Type B pancreatic cell (in vitro differentiated cells): Measurements from ENCODE around the gene SLC35E2B. TPM values are rescaled to one million over a fixed set of nuclear protein-coding genes. Genes with fewer than 3 reads are reported as not detected.
"Not testable (repeated sequence)": the region's sequence is repeated elsewhere in the genome, so short reads cannot be mapped to it uniquely, and the experiment has no call there.

Experiments
- DNase-seq: peaks from one replicate; pipeline ENCODE4 v3.0.0; 2021; ENCODE audit warnings: mixed read lengths; ENCODE audit not compliant: unreplicated experiment; ENCODE audit errors: extremely low spot score
- H3K27ac Mint-ChIP-seq: 2 replicates; pipeline ENCODE4 v1.8.0; 2021; ENCODE audit warnings: mild to moderate bottlenecking, mixed read lengths
- H3K27me3 Mint-ChIP-seq: 2 replicates; pipeline ENCODE4 v1.8.0; 2021; ENCODE audit warnings: mixed read lengths
- H3K36me3 Mint-ChIP-seq: 2 replicates; pipeline ENCODE4 v1.8.0; 2021; ENCODE audit warnings: mixed read lengths
- H3K4me1 Mint-ChIP-seq: one replicate; pipeline ENCODE4 v1.8.0; 2021; ENCODE audit warnings: mixed read lengths; ENCODE audit not compliant: unreplicated experiment
- H3K4me3 Mint-ChIP-seq: 2 replicates; pipeline ENCODE4 v1.8.0; 2021; ENCODE audit warnings: mild to moderate bottlenecking, mixed read lengths
- H3K9me3 Mint-ChIP-seq: 2 replicates; pipeline ENCODE4 v1.8.0; 2021; ENCODE audit warnings: mixed read lengths
- long read RNA-seq: library from polyadenylated mRNA; unstranded; transcript quantifications from one replicate; pipeline ENCODE4 v2.0.0, GENCODE V29; 2020
- total RNA-seq: library from RNA; stranded (reverse); gene quantifications from 2 replicates; pipeline ENCODE4 v1.2.1, GENCODE V29; 2021; ENCODE audit warnings: low replicate concordance
- TF ChIP-seq, protein P1 (sequence below): fragments of 200-600 bp; sonication (generic); conservative IDR thresholded peaks from 2 replicates; pipeline ENCODE4 v1.5.0; 2021; ENCODE audit warnings: antibody characterized with exemption, mild to moderate bottlenecking

The SLC35E2B gene
- total RNA-seq = 88.8 and 116 TPM in 2 replicates
- long read RNA-seq, full-length matches to known transcripts = 4 of 34 reads
- long read RNA-seq, partial matches to known transcripts = 1 of 34 reads
- long read RNA-seq, other reads (novel, unspliced or antisense) = 29 of 34 reads

DNA sequence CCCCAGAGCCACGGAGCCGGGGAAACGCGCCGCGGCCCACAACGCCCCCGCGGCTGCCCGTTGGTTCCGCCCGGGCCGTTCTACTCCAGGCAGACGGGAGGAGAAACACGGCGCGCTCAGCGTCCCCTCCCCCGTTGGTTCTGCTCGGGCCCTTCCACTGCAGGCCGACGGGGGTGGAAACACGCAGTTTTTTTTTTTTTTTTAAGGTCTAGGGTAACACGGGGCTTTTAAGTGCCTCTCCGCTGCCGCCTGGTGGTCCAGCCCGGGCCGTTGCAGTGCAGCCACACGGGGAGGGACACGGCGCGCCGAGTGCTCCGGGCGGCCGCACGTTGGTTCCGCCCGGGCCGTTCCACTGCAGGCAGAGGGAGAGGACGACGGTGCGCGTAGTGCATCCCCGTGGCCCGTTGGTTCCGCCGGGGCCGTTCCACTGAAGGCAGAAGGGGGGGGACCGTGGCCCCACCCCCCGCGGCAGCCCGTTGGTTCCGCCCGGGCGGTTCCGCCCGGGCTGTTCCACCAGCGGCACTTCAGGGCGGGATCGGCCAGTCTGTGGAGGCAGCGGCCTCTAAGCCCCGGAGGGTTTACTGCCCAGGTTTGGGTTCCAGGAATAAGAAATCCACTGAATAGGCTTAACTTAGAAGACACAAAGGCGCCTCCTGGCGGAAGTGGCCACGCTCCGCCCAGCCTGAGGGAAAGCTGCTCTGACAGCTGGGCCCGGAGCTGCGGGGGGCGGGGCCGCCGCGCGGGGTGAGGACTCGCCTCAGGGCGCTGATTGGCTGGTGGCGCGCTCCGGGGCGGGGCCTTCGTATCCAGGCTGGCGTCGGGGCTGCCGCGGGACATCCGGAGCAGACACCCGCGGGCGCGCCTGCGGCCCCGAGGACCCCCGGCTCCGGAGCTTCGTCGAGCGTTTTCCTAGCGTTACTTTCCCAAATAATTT is at the start of gene SLC35E2B:
TSS of gene SLC35E2B (minus strand) at position 82 of the 934 bp plus-strand sequence. CDS start 16,096 bp downstream, outside the sequence.
- H3K4me1 Mint-ChIP-seq, H3K9me3 Mint-ChIP-seq, H3K27me3 Mint-ChIP-seq, H3K27ac Mint-ChIP-seq, H3K36me3 Mint-ChIP-seq: not testable (repeated sequence)
- peak; percentile 94 for DNase-seq
- H3K4me3 Mint-ChIP-seq = peak within 1 kb of the TSS; percentile 75

GRCh38 chr1:1741013-1741412 is 48.4 kb upstream of the SLC35E2B start:
- H3K4me1 Mint-ChIP-seq, H3K9me3 Mint-ChIP-seq, H3K36me3 Mint-ChIP-seq, DNase-seq, H3K4me3 Mint-ChIP-seq, H3K27ac Mint-ChIP-seq, H3K27me3 Mint-ChIP-seq: not testable (repeated sequence)

- not testable (repeated sequence) for DNase-seq, H3K27ac Mint-ChIP-seq, H3K4me1 Mint-ChIP-seq, H3K27me3 Mint-ChIP-seq, H3K4me3 Mint-ChIP-seq, H3K36me3 Mint-ChIP-seq, H3K9me3 Mint-ChIP-seq
These were observed 46.3 kb upstream of the SLC35E2B start for GRCh38 chr1:1738799-1739337.

- H3K27me3 Mint-ChIP-seq, H3K27ac Mint-ChIP-seq, H3K9me3 Mint-ChIP-seq, DNase-seq, H3K4me3 Mint-ChIP-seq, H3K4me1 Mint-ChIP-seq, H3K36me3 Mint-ChIP-seq: not testable (repeated sequence)
These were observed 45.3 kb upstream of the SLC35E2B start for GRCh38 chr1:1737675-1738590.

DNA sequence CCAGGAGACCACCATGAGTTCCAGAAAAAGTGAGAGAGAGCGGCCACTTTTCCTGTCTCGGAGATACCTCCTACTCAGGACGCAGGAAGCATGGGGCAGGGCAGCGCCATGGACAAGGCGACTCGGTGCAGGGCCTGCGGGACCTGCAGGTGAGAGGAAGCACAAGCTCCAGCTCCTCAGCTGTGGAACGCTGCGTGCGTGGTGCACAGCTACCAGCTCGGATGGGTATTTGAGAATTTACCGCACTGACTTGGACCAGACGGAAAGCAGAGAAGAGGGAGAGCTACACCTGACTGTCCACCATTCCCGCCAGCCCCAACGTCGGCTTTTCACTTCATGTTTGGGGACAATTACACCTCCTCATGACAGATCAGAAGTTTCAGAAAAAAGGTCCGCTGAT is 39.8 kb upstream of the SLC35E2B start:
- TF ChIP-seq, protein P1, sequence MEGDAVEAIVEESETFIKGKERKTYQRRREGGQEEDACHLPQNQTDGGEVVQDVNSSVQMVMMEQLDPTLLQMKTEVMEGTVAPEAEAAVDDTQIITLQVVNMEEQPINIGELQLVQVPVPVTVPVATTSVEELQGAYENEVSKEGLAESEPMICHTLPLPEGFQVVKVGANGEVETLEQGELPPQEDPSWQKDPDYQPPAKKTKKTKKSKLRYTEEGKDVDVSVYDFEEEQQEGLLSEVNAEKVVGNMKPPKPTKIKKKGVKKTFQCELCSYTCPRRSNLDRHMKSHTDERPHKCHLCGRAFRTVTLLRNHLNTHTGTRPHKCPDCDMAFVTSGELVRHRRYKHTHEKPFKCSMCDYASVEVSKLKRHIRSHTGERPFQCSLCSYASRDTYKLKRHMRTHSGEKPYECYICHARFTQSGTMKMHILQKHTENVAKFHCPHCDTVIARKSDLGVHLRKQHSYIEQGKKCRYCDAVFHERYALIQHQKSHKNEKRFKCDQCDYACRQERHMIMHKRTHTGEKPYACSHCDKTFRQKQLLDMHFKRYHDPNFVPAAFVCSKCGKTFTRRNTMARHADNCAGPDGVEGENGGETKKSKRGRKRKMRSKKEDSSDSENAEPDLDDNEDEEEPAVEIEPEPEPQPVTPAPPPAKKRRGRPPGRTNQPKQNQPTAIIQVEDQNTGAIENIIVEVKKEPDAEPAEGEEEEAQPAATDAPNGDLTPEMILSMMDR = no peak
- Mint-ChIP-seq H3K36me3 (peaks cover 6% of the 10 kb centered on the region), H3K27ac (no peak overlapping the region), H3K4me1 (no peaks in the 10 kb centered on the region), H3K27me3 (no peaks in the 10 kb centered on the region), H3K9me3 (no peaks in the 10 kb centered on the region), H3K4me3 (no peak overlapping the region)
- DNase-seq = peak; percentile 43

- H3K27me3 Mint-ChIP-seq = no peaks in the 10 kb centered on the region
- peaks cover 6% of the 10 kb centered on the region for H3K36me3 Mint-ChIP-seq
- H3K9me3 Mint-ChIP-seq = no peaks in the 10 kb centered on the region
- H3K4me1 Mint-ChIP-seq = no peaks in the 10 kb centered on the region
- H3K4me3 Mint-ChIP-seq = no peak overlapping the region
- TF ChIP-seq, protein P1 = no peak
- peak; percentile 63 for DNase-seq
- no peak overlapping the region for H3K27ac Mint-ChIP-seq
These were observed 38.3 kb upstream of the SLC35E2B start for GRCh38 chr1:1730870-1731269.

- not testable (repeated sequence) for H3K4me3 Mint-ChIP-seq, H3K27me3 Mint-ChIP-seq, H3K27ac Mint-ChIP-seq, H3K9me3 Mint-ChIP-seq, H3K4me1 Mint-ChIP-seq, H3K36me3 Mint-ChIP-seq
- peak; percentile 31 for DNase-seq
These were observed 37.6 kb upstream of the SLC35E2B start for GRCh38 chr1:1730230-1730629.

DNA sequence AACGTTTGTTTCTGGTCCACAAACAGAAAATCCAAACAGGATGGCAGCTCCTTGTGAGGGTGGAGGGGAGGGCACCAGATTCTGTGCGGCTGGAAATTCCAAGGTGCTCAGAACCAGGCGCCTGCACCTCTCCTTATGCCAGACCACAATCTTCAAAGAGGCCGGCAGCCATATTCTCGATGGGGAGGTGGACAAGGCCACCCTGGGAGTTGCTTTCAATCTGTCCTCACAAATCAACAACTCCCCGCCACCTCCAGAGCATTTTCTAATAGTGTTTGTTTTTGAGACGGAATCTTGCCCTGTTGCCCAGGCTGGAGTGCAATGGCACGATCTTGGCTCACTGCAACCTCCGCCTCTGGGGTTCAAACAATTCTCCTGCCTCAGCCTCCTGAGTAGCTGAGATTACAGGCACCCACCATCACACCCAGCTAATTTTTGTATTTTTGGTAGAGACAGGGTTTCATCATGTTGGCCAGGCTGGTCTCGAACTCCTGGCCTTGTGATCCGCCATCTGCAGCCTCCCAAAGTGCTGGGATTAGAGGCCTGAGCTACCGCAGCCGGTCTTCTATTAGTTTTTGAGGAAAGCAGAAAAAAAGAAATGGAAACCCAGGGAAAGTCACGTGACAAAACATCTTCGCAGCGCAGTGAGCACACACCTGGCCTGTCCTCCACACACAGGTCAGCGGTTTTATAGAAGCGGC is 36.7 kb upstream of the SLC35E2B start:
- not testable (repeated sequence) for H3K4me1 Mint-ChIP-seq, H3K36me3 Mint-ChIP-seq, H3K27ac Mint-ChIP-seq, H3K4me3 Mint-ChIP-seq, H3K9me3 Mint-ChIP-seq, H3K27me3 Mint-ChIP-seq
- peak; percentile 11 for DNase-seq

DNA sequence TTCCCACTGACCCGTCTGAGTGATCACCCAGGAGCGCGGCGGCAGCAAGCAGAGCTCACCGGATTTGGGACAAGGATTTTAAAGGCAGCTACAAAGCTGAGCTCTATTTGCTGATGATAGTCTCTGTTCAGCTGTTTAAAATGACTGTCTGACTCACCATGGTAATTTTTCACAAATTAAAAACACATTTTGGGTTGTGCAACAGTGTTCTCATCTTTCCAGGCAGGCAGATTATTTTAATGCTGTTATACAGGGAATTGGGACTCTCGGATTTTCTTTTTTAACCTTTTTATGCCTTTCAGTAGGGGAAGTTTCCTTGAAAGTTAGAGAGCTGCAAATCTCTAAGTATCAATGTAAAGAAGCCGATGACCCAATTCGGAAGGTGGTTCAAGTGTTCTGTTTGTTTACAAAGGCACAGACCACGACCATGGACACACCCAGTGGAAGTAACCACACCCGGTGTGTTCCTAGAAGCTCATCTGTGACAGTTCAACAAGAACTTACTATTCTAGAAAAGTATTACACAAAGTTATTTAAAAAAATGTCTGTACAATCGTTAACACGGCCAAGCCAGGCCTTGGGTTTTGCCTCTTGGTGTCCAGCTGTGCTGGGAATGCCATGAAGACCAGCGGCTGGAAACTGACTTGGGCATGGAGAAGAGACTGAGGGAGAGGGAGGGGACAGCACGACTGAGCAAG is 35.9 kb upstream of the SLC35E2B start:
- H3K4me3 Mint-ChIP-seq, H3K4me1 Mint-ChIP-seq: not testable (repeated sequence)

GRCh38 chr1:1727131-1727651 is 34.6 kb upstream of the SLC35E2B start:
- H3K36me3 Mint-ChIP-seq, H3K27ac Mint-ChIP-seq, H3K9me3 Mint-ChIP-seq, H3K27me3 Mint-ChIP-seq, H3K4me1 Mint-ChIP-seq, H3K4me3 Mint-ChIP-seq, DNase-seq: not testable (repeated sequence)

More for the DNA sequence above, 35.9 kb upstream of the SLC35E2B start:
- not testable (repeated sequence) for H3K36me3 Mint-ChIP-seq, H3K27ac Mint-ChIP-seq, H3K27me3 Mint-ChIP-seq, H3K9me3 Mint-ChIP-seq
- peak; percentile 16 for DNase-seq
